Small intestine (tissue), 16 donors: ENCODE results near the gene REELD1. TPM values are rescaled to one million over a fixed set of nuclear protein-coding genes. Genes with fewer than 3 reads are reported as not detected.

Experiments used
- DNase-seq, 2 donors: peaks; one replicate each; pipeline versions ENCODE4 v3.0.0 to v3.0.0-alpha.2; 2013
- FAIRE-seq: peaks from 2 replicates; lab custom pipeline; 2012; peaks lifted over from hg19 to GRCh38; lab: Jason Lieb, UNC
- H3K27ac ChIP-seq, 3 donors: one replicate each; pipeline ENCODE4 v1.5.1; 2013; ENCODE audit warnings: low read length in 2 of 3, mild to moderate bottlenecking in 2 of 3, control low read depth in 1 of 3, inconsistent platforms in 1 of 3, low read depth in 1 of 3, moderate library complexity in 1 of 3
- H3K27me3 ChIP-seq, 3 donors: one replicate each; pipeline ENCODE4 v1.6.1; 2013; ENCODE audit warnings: low read length in 3 of 3, inconsistent platforms in 1 of 3; ENCODE audit not compliant: control insufficient read depth in 3 of 3, insufficient read depth in 3 of 3
- H3K36me3 ChIP-seq, 3 donors: one replicate each; pipeline ENCODE4 v1.6.1; 2013; ENCODE audit warnings: low read length in 3 of 3, inconsistent platforms in 1 of 3, low read depth in 1 of 3, mild to moderate bottlenecking in 1 of 3, moderate library complexity in 1 of 3; ENCODE audit not compliant: control insufficient read depth in 3 of 3, insufficient read depth in 2 of 3
- H3K4me1 ChIP-seq, 3 donors: one replicate each; pipeline ENCODE4 v1.6.1; 2013; ENCODE audit warnings: low read length in 2 of 3, inconsistent platforms in 1 of 3, low read depth in 1 of 3, mild to moderate bottlenecking in 1 of 3, moderate library complexity in 1 of 3; ENCODE audit not compliant: control insufficient read depth in 3 of 3, insufficient read depth in 2 of 3
- H3K4me3 ChIP-seq, 3 donors: one replicate each; pipeline ENCODE4 v1.5.1; 2013; ENCODE audit warnings: low read length in 3 of 3, control low read depth in 1 of 3, inconsistent platforms in 1 of 3, low read depth in 1 of 3, mild to moderate bottlenecking in 1 of 3, moderate library complexity in 1 of 3
- H3K9me3 ChIP-seq, 2 donors: one replicate each; pipeline ENCODE4 v1.6.1; 2013; ENCODE audit warnings: low read depth in 1 of 2, low read length in 1 of 2; ENCODE audit not compliant: control insufficient read depth in 2 of 2, insufficient read depth in 1 of 2
- WGBS, 3 donors: extraction: QIAGEN DNeasy Blood & Tissue Kit; methylation state at CpG; one replicate each; pipeline ENCODE4 v1.1.7; 2013; 5-methylcytosine and 5-hydroxymethylcytosine counted together
- long read RNA-seq, 10 donors: transcript quantifications; one replicate each; lab custom pipeline, GENCODE V29; 2026
- polyA plus RNA-seq, 4 donors: library from polyadenylated mRNA; stranded (reverse) in 3 of 4; unstranded in 1 of 4; fragments of 200-250 nt in 3 of 4; fragments of 120-200 nt in 1 of 4; gene quantifications; one replicate each; pipeline versions ENCODE4 v1.2.1 to v1.2.3, GENCODE V29; 2013
- donor health status: healthy with polysubstance abuse.
- donor health status: control.
- donor health status: control.
- donor health status: Bipolar disorder and iron deficiency.
- donor health status: healthy.

Gene REELD1
- polyA plus RNA-seq, result 1 to 10 TPM in 1 of 4 donors, under 1 TPM in 3; 0.07 to 4.5 (median 0.66) TPM
- long read RNA-seq, donor 1, result 0 reads
- long read RNA-seq, donor 2, result 0 reads
- long read RNA-seq, donor 3, result 0 reads
- long read RNA-seq, donor 4, result 0 reads
- long read RNA-seq, donor 5, result 0 reads
- long read RNA-seq, donor 6, result 0 reads
- long read RNA-seq, donor 7, result 0 reads
- long read RNA-seq, donor 8, result 0 reads
- long read RNA-seq, donor 9, result 0 reads
- long read RNA-seq, donor 10, result 0 reads

- Histone ChIP-seq H3K36me3 (no peaks in the 10 kb centered on the region), H3K9me3 (no peaks in the 10 kb centered on the region), H3K4me3 (no peak within 1 kb of the TSS), H3K27me3 (no peaks in the 10 kb centered on the region), H3K4me1 (no peaks in the 10 kb centered on the region), H3K27ac (no peak within 1 kb of the TSS)
- WGBS, 3 donors, result 77 to 89% (median 84%) methylated on average over 5 of the region's 5 CpGs
- DNase-seq (no peak), FAIRE-seq (no peak)
Observed at GRCh38 chr4:146214238-146214637, at the start of gene REELD1. TSS of gene REELD1 (plus strand) at chr4:146214538. CDS start at chr4:146216953, 2,415 bp downstream.

DNA sequence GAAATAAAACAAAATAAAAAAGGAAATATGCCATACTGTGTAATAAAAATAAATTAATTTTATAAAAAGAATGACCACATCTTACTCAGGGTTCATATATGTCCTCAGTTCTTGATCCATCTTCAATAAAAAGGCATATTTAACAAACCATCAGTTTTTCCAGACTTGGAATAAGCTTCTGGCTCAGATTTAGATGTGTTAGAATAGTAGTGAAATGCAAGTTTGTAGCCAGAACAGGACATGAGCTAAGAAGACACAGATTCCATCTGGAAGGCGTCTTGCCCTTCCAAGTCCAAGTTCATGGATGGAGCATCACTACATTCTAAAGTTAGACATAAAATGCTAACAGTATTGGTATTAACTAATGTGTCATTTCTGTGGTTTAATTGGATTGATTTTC is 49.1 kb upstream of the REELD1 start:
- no peak overlapping the region for H3K27ac ChIP-seq
- no peak overlapping the region for H3K4me3 ChIP-seq
- WGBS, 3 donors, result 72 to 83% (median 76%) methylated on average over 1 of the region's 1 CpG
- H3K36me3 ChIP-seq, result no peaks in the 10 kb centered on the region
- H3K27me3 ChIP-seq, result no peaks in the 10 kb centered on the region
- FAIRE-seq (no peak), DNase-seq (no peak)
- H3K9me3 ChIP-seq, result peaks cover 0 to 10% of the 10 kb centered on the region in 2 donors
- H3K4me1 ChIP-seq, result no peaks in the 10 kb centered on the region

DNA sequence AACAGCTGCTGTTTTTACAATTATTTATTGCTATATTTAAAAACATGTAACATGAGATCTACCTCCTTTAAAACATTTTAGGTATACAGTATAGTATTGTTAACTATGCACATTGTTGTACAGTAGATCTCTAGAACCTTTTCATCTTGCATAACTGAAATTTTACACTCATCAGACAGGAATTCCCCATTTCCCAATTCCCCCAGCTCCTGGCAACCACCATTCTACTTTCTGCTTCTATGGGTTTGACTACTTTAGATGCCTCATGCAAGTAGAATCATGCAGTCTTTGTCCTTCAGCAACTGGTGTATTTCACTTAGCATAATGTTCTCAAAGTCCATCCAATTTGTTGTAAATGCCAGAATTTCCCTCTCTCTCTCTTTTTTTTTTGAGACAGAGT is 48.5 kb upstream of the REELD1 start:
- FAIRE-seq, result no peak
- Histone ChIP-seq H3K9me3 (peaks cover 0 to 10% of the 10 kb centered on the region in 2 donors), H3K4me3 (no peak overlapping the region), H3K36me3 (no peaks in the 10 kb centered on the region), H3K27me3 (no peaks in the 10 kb centered on the region), H3K27ac (no peak overlapping the region), H3K4me1 (no peaks in the 10 kb centered on the region)
- no peak for DNase-seq

DNA sequence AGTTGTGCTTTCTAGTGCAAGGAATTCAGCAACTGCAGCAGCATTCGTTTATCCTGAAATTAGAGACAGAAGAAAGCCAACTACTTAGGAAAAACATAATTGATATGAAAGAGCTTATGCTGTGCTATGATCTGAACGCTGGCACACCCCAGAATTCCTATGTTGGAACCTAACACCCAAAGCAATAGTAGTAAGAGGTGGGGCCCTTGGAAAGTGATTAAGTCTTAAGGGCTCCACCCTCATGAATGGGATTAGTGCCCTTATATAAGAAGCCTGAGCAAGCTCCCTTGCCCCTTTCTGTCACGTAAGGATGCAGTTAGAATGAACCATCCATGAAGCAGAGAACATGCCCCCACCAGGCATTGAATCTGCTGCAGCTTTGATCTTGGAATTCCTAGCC is 44.2 kb upstream of the REELD1 start:
- H3K4me1 ChIP-seq, result no peaks in the 10 kb centered on the region
- no peak overlapping the region for H3K27ac ChIP-seq
- no peak for FAIRE-seq
- no peak overlapping the region for H3K4me3 ChIP-seq
- no peak for DNase-seq
- no peaks in the 10 kb centered on the region for H3K27me3 ChIP-seq
- H3K36me3 ChIP-seq, result no peaks in the 10 kb centered on the region
- H3K9me3 ChIP-seq, result no peaks in the 10 kb centered on the region
- 75 to 86% (median 82%) methylated on average over 3 of the region's 3 CpGs for WGBS, 3 donors

- no peaks in the 10 kb centered on the region for H3K36me3 ChIP-seq
- H3K4me3 ChIP-seq, result peak within 1 kb of the TSS; percentile 90 to 96 (median 96)
- 0 to 1% (median 0%) methylated on average over 65 to 75 of the region's 75 CpGs for WGBS, 3 donors
- H3K27ac ChIP-seq, result peak within 1 kb of the TSS; percentile 89 to 98 (median 91)
- peak; percentile 91 to 95 for DNase-seq
- H3K9me3 ChIP-seq, result no peaks in the 10 kb centered on the region
- H3K4me1 ChIP-seq, result peaks cover 4 to 17% (median 16%) of the 10 kb centered on the region in 3 donors
- no peaks in the 10 kb centered on the region for H3K27me3 ChIP-seq
- FAIRE-seq, result no peak
Observed at GRCh38 chr4:146175541-146176453, 38.5 kb upstream of the REELD1 start, which contains the start of gene LSM6. TSS of gene LSM6 (plus strand) at chr4:146175718. CDS start at chr4:146182922, 7,204 bp downstream.

DNA sequence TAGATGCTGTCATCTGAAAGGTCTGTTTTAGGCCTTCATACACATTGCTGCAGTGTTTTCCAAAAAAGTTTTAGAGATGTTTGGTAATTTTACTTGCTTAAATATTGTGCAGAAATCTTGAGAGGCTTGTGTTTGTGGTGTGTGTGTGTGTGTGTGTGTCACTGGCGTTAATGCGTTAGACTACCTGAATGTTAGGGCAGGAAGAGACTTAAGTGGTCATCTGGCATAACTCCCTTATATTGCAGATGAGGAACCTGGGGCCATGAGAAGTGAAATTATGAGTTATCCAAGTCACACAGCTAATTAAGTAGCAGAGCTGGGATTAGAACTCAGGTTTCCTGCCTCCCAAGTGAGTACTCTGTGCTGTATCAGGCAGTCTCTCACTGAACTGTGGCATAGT is 37.4 kb upstream of the REELD1 start:
- Histone ChIP-seq H3K27ac (no peak overlapping the region), H3K36me3 (no peaks in the 10 kb centered on the region), H3K9me3 (no peaks in the 10 kb centered on the region), H3K4me3 (peak overlapping the region in 1 of 3 donors; percentile 11), H3K4me1 (peaks cover 4 to 17% (median 16%) of the 10 kb centered on the region in 3 donors), H3K27me3 (no peaks in the 10 kb centered on the region)
- FAIRE-seq (no peak), DNase-seq (no peak)
- WGBS, 3 donors, result 33 to 81% (median 63%) methylated on average over 2 of the region's 2 CpGs

DNA sequence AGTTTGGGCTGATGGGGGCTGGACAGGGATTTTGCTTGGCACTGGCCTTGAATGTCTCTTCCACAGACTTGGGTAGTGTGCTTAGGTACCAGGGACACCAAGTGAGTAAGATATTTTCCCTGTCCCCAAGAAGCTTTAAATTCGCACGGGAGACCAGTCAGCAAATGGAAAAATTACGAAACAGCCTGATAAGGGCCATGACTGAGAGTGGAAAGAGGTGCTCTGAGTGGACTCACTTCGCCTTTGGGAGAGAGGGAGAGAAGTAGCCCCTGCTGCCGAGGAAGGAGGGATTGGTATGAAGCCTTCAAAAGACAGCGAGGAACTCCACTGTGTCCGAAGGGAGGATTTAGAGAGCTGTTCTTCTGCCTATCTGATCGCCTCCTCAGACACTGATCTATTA is 36.2 kb upstream of the REELD1 start:
- no peak overlapping the region for H3K4me3 ChIP-seq
- peaks cover 0 to 1% (median 0%) of the 10 kb centered on the region in 3 donors for H3K36me3 ChIP-seq
- FAIRE-seq (no peak), DNase-seq (no peak)
- no peaks in the 10 kb centered on the region for H3K9me3 ChIP-seq
- 77 to 84% (median 83%) methylated on average over 8 of the region's 8 CpGs for WGBS, 3 donors
- H3K27ac ChIP-seq, result no peak overlapping the region
- no peaks in the 10 kb centered on the region for H3K27me3 ChIP-seq
- peaks cover 4 to 17% (median 16%) of the 10 kb centered on the region in 3 donors for H3K4me1 ChIP-seq

DNA sequence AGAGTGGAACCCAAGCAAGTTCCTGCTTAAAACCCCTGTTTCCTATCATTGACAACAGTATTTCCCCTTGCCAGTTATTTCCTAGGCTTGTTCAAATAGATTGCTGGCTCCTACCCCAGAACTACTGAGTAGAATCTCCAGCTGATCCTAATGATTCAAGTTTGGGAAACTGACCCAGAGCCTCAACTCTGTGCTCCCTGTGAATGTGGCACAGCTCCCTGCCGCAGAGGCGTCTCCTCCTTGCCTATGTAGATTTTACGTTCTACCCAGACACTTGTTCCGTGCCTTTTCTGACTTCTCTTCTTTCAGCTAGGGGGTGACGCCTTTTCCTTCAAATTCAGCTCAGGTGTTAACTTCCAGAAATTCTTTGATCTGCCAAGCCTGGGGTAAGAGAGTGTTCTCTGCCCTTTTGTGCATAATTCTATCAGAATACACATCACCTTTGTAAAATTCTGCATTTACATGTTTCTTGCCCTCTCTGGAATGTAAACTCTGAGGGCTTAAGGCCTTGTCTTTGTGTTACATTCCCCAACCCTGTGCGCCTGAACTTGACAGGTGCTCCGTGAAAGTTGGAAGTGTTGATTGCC is 34.5 kb upstream of the REELD1 start:
- WGBS, 3 donors, result 50 to 67% (median 62%) methylated on average over 7 of the region's 7 CpGs
- FAIRE-seq, result no peak
- no peaks in the 10 kb centered on the region for H3K9me3 ChIP-seq

More for the DNA sequence above, 34.5 kb upstream of the REELD1 start:
- no peaks in the 10 kb centered on the region for H3K27me3 ChIP-seq
- H3K36me3 ChIP-seq, result peaks cover 4 to 8% (median 4%) of the 10 kb centered on the region in 3 donors
- H3K4me1 ChIP-seq, result peaks cover 4 to 17% (median 16%) of the 10 kb centered on the region in 3 donors
- H3K4me3 ChIP-seq, result no peak overlapping the region
- no peak overlapping the region for H3K27ac ChIP-seq
- no peak for DNase-seq
